ENCODE measurements around the gene DHX35. TPM values are rescaled to one million over a fixed set of nuclear protein-coding genes. Genes with fewer than 3 reads are reported as not detected.

DHX35 gene
- total and polyA plus RNA-seq, 7 donors, result 3.4 to 11.9 (median 5.8) TPM

GRCh38 chr20:39036851-39037250 is 74.7 kb downstream of the DHX35 start:
- no peak for TF ChIP-seq CTCF (IDR thresholded peaks at IDR 0.05)
- H3K4me3 ChIP-seq, result no peak overlapping the region
- no peaks in the 10 kb centered on the region for H3K4me1 ChIP-seq
- peaks cover 5 to 96% of the 10 kb centered on the region in 2 donors for H3K36me3 ChIP-seq (ENCODE audit: insufficient read depth in 1 of 2, low read depth in 1 of 2)
- no peak for ATAC-seq
- whole genome bisulfite sequencing, 3 donors, result 94 to 97% (median 95%) methylated on average over 5 of the region's 5 CpGs
- intact Hi-C loops (cut with DNase I), result loop anchor here in 1 of 2 donors (10.0 kb wide), 1 partner anchor 62 kb away; no protein-coding TSS in a partner anchor
- no peak for DNase-seq
- H3K27ac ChIP-seq, result no peak overlapping the region
- no peaks in the 10 kb centered on the region for H3K9me3 ChIP-seq
- no peaks in the 10 kb centered on the region for H3K27me3 ChIP-seq (ENCODE audit: insufficient read depth in 3 of 3, low read length in 2 of 3)

- Histone ChIP-seq H3K27me3 (ENCODE audit: insufficient read depth in 3 of 3, low read length in 2 of 3) (no peaks in the 10 kb centered on the region), H3K27ac (no peak overlapping the region), H3K36me3 (ENCODE audit: insufficient read depth in 1 of 2, low read depth in 1 of 2) (peaks cover 5 to 95% of the 10 kb centered on the region in 2 donors), H3K4me1 (no peaks in the 10 kb centered on the region), H3K9me3 (no peaks in the 10 kb centered on the region), H3K4me3 (no peak overlapping the region)
- no peak for DNase-seq
- no peak for ATAC-seq
- 94 to 95% (median 94%) methylated on average over 8 of the region's 8 CpGs for WGBS, 3 donors
- TF ChIP-seq CTCF (IDR thresholded peaks at IDR 0.05), result no peak
- intact Hi-C loops (cut with DNase I), result loop anchor here in 1 of 2 donors (10.0 kb wide), 1 partner anchor 63 kb away; no protein-coding TSS in a partner anchor
Measured at GRCh38 chr20:39038047-39038446, 75.9 kb downstream of the DHX35 start.

GRCh38 chr20:39038495-39038894 is 76.4 kb downstream of the DHX35 start:
- DNase-seq, result no peak
- peaks cover 5 to 93% of the 10 kb centered on the region in 2 donors for H3K36me3 ChIP-seq (ENCODE audit: insufficient read depth in 1 of 2, low read depth in 1 of 2)
- 82 to 90% (median 85%) methylated on average over 6 of the region's 6 CpGs for WGBS, 3 donors
- no peaks in the 10 kb centered on the region for H3K27me3 ChIP-seq (ENCODE audit: insufficient read depth in 3 of 3, low read length in 2 of 3)
- TF ChIP-seq CTCF (IDR thresholded peaks at IDR 0.05), result no peak
- no peak overlapping the region for H3K4me3 ChIP-seq
- intact Hi-C loops (cut with DNase I), result loop anchor here in 1 of 2 donors (10.0 kb wide), 1 partner anchor 64 kb away; no protein-coding TSS in a partner anchor
- H3K27ac ChIP-seq, result no peak overlapping the region
- ATAC-seq, result no peak
- H3K4me1 ChIP-seq, result no peaks in the 10 kb centered on the region
- H3K9me3 ChIP-seq, result no peaks in the 10 kb centered on the region

GRCh38 chr20:39039261-39039660 is 77.1 kb downstream of the DHX35 start:
- Histone ChIP-seq H3K27ac (no peak overlapping the region), H3K27me3 (ENCODE audit: insufficient read depth in 3 of 3, low read length in 2 of 3) (no peaks in the 10 kb centered on the region), H3K4me3 (no peak overlapping the region), H3K4me1 (no peaks in the 10 kb centered on the region), H3K9me3 (no peaks in the 10 kb centered on the region), H3K36me3 (ENCODE audit: insufficient read depth in 1 of 2, low read depth in 1 of 2) (peaks cover 5 to 85% of the 10 kb centered on the region in 2 donors)
- WGBS, 3 donors, result 94 to 99% (median 97%) methylated on average over 3 of the region's 3 CpGs
- TF ChIP-seq CTCF (IDR thresholded peaks at IDR 0.05), result no peak
- no peak for DNase-seq
- intact Hi-C loops (cut with DNase I), result loop anchor here in 1 of 2 donors (10.0 kb wide), 1 partner anchor 64 kb away; no protein-coding TSS in a partner anchor
- ATAC-seq, result no peak

GRCh38 chr20:39040116-39040515 is 78.0 kb downstream of the DHX35 start:
- ATAC-seq, result no peak
- intact Hi-C loops (cut with DNase I), result loop anchor here in 1 of 2 donors (10.0 kb wide), 1 partner anchor 115 kb away; the partner anchor contains the start of gene FAM83D
- Histone ChIP-seq H3K27ac (no peak overlapping the region), H3K27me3 (ENCODE audit: insufficient read depth in 3 of 3, low read length in 2 of 3) (no peaks in the 10 kb centered on the region), H3K9me3 (no peaks in the 10 kb centered on the region), H3K4me3 (no peak overlapping the region), H3K4me1 (no peaks in the 10 kb centered on the region), H3K36me3 (ENCODE audit: insufficient read depth in 1 of 2, low read depth in 1 of 2) (peaks cover 5 to 76% of the 10 kb centered on the region in 2 donors)
- 89 to 96% (median 94%) methylated on average over 6 of the region's 6 CpGs for WGBS, 3 donors
- no peak for DNase-seq
- no peak for TF ChIP-seq CTCF (IDR thresholded peaks at IDR 0.05)
